HG03432 (cell line): ENCODE measurements around the gene SIRPB1.
"Not testable (repeated sequence)": the region's sequence is repeated elsewhere in the genome, so short reads cannot be mapped to it uniquely, and the experiment has no call there.

Source experiments
- ATAC-seq: cut with Tn5 transposase; IDR thresholded peaks from one replicate; pipeline ENCODE4 v1.9.1; 2021; ENCODE audit warnings: mild to moderate bottlenecking, moderate library complexity; ENCODE audit not compliant: unreplicated experiment

Gene SIRPB1

DNA sequence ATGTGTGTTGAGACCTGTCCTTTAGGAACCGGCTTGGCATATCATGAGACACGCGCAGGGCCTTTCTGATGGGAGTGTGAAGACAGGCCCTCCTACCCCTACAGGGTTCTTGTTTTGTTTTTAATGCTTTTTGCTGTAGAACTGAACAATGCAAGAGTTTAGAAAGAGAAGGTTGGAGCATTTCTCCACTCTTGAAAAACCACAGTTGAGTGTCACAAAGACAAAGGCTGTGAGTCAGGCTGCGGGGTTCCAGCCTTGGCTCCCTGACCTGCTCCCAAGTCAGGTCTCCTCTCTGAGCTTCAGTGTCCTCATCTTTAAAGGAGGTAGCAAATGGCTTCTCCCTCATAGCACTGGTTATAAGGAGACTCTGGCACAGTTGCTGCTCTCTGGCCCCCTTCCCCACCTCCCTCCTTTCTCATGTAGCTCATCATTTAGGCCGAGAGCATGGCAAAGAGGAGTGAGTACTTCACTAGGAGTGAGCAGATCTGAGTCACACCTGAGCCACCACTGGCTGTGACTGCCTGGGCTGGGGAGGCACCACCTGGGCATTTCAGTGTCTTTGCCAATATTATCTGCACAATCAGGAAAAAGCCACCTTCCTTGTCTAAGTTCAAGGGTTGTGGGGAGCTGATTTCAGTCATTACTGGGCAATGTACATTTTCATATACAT is 11.0 kb downstream of the SIRPB1 start:
- ATAC-seq: not testable (repeated sequence)

DNA sequence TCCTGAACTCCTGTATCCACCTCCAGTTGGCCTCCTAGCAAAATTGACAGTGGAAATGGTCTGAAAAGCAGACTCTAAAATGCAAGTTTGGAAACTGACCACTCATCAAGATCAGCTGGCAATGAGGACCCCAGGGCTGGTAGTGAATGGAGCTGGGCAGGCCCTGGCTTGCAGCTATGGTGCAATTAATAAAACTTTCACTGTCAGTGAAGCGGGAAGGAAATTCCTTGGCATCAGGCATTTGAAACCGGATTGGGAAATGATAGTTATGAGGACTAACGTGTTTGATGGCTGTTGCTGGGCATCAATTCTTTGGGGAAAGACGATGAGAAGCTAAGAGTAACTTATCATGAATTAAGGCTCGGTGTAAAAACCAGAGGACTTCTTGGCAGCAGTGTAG is 19.1 kb downstream of the SIRPB1 start:
- no peak for ATAC-seq

DNA sequence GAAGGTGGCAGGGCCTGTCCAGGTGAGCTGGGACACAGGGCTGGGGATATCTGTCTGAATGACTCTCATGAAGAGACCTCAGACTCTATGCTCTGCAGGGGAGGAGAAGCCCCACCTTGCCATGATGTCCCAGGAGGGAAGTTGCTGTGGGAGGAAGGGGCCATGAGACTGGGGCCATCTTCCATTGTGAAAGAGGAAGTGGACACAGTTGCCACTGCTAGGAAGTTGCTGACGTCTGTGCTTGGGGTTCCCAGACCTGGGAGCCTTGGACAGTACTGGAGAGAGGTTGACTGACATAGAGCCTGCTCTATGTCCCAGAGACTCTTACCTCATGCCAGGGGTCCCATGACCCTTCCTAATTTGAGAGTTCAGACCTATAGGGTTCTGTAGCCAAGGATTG is 24.5 kb downstream of the SIRPB1 start:
- no peak for ATAC-seq

DNA sequence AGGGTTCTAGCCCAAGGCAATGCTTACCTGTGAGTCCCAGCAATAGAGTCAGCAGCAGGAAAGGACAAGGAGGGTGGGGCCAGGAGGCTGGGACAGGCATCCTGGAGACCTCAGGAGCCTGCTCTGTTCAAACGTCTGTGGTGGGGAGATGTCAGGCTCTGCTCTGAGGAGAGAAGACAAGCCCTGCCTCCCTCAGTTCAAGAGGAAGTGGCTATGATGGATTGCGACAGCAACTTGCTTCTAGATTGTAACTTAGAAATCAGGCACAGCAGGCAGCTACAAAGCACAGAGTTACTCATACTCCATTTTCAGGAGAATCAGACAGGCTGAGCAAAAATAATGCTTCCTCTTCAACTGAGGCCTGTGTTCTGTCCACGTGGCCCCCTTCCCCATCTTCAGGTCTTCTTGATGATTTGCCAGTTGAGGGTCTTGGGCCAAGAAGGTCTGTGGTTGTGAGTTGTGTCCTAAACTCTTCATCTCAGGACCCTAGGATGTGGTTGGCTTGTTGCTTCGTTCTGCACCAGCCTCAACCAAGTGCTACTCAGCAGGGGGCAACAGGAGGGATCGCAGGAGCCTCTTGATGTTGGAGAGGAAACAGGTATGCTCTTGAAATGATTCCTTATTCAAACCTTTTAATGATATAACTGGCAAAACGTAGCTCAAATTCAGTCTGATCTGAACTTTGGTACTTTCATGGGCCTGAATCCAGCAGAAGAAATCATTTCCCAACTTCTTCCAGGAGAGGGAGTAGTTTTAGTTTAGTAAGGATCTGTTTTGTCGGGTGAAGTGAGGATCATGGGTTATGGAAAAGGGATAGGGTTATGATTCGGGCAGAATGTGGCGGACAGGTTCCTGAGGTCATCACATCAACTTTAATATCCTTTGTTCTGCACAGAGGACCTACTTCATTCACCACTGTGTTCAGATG is 31.0 kb downstream of the SIRPB1 start:
- no peak for ATAC-seq

DNA sequence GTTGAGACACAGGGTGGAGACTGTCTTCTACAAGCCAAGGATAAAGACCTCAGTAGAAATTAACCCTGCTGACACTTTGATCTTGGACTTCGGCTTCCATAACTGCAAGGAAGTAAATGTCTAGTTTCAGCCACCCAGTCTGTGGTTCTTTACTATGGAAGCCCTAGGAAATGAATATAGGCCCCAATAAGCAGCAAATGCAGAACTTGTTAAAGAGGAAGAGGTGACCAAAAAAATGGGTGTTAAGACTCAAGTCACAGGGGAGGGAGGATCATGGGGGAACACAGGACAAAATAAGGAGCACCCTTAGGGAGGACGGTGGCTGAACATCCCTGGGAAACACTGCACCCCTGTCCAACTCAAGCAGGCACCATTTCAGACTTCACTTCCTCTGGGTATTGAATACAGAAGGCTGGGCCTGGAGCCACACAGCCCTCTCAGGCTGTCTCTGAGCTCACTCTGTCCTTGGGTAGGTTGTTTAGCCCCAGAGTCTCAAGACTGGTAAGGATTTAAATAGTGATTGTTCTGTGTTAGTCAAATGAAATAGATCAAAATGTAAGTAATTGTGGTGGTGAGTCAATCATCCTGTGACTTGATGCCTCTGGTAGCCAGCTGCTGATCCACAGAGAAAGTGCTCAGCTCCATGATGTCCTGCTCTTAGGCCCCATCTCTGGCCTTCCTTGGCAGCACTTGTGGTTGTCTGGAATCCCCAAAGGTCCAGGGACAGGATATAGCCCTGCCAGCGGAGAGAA is 31.9 kb downstream of the SIRPB1 start:
- no peak for ATAC-seq

DNA sequence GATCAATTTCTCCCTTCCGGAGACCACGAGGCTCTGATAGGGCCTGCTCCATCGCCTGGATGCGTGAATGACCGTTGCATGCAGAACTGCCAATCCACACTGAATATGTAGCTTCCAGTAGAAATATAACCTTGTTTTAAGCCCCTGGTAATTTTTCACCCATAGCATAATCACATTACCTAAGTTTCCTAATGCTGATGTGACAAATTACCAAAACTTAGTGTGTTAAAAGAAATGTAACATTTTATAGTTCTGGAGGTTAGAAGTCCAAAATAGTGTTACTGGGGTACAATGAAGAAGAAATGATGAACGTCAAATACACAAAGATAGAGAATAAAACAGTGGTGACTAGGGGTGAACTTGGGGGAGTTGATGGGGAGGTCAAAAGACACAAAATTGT is 40.3 kb downstream of the SIRPB1 start:
- ATAC-seq: no peak

DNA sequence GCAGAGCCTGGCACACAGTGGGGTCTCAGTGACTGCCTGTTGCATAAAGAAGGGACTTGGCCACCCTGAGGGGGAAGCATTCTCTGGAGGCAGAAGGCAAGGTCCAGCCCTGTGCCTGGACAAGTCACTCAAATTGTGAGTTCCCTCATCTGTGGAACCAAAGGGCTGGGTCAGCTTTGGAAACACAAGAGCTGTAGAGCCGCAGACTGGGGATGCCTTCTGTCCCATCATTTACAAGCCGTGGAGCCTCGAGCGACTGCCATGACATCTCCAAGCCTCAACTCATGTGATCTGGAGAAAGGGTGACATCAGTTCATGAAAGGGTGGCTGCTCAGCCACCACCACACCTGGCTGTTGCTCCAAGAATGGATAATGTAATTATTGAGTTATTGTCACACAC is 41.9 kb downstream of the SIRPB1 start:
- ATAC-seq: no peak

DNA sequence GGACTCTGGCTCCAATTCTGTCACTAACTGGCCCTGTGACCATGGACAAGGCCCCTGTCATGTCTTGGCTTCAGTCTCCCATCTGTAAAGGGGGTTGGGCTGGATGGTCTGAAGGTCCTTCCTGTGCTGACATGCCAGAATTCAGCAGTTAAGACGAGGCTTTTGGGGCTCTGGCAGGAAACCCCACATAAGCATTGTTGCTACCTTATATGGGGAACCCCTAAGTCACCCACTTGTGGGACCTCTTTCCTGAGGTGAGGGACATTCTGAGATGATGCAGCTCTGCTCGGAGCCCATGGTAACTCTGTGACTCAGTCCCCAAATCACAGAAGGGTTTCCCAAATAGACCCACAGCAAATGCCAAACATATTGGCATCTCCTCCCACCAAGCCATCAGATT is 42.5 kb downstream of the SIRPB1 start:
- not testable (repeated sequence) for ATAC-seq

DNA sequence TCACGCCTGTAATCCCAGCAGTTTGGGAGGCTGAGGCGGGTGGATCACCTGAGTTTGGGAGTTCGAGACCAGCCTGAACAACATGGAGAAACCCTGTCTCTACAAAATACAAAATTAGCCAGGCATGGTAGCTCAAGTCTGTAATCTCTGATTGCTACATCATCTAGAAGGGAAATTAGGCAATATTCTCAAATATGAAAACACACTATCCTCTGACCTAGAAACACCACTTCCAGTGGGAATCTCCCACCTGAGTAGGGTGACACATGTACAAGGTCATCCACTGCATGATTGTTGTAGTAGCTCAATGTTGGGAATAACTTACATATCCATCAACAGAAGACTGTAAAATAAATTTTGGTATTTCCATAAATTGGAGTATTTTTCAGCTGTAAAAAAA is 43.2 kb downstream of the SIRPB1 start:
- ATAC-seq: no peak

DNA sequence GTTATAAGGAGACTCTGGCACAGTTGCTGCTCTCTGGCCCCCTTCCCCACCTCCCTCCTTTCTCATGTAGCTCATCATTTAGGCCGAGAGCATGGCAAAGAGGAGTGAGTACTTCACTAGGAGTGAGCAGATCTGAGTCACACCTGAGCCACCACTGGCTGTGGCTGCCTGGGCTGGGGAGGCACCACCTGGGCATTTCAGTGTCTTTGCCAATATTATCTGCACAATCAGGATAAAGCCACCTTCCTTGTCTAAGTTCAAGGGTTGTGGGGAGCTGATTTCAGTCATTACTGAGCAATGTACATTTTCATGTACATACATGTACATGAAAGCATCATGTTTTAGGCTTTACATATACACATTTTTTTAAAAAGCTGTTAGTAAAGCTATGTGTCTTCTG is 43.8 kb downstream of the SIRPB1 start:
- not testable (repeated sequence) for ATAC-seq

DNA sequence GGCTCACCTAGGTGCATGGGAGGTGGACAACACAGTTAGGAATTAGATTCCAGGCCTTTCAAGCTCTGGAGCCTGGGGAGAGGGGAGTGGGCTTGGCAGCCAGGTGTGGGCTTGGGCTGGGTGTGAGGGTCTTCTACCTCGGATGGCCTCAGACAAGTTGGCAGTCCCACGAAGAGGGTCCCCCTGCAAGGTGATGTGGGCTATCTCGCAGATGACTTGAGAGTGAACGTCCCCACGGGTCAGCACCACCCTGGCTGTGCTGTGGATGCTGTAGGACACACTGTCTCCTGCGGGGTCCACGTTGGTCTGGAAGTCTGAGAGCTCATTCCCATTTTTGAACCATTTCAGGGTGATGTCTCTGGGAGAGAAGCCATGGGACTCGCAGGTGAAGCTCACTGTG is 48.2 kb downstream of the SIRPB1 start:
- not testable (repeated sequence) for ATAC-seq
